ENCODE data around the gene FBXO4.

The FBXO4 gene, protein sequence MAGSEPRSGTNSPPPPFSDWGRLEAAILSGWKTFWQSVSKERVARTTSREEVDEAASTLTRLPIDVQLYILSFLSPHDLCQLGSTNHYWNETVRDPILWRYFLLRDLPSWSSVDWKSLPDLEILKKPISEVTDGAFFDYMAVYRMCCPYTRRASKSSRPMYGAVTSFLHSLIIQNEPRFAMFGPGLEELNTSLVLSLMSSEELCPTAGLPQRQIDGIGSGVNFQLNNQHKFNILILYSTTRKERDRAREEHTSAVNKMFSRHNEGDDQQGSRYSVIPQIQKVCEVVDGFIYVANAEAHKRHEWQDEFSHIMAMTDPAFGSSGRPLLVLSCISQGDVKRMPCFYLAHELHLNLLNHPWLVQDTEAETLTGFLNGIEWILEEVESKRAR

DNA sequence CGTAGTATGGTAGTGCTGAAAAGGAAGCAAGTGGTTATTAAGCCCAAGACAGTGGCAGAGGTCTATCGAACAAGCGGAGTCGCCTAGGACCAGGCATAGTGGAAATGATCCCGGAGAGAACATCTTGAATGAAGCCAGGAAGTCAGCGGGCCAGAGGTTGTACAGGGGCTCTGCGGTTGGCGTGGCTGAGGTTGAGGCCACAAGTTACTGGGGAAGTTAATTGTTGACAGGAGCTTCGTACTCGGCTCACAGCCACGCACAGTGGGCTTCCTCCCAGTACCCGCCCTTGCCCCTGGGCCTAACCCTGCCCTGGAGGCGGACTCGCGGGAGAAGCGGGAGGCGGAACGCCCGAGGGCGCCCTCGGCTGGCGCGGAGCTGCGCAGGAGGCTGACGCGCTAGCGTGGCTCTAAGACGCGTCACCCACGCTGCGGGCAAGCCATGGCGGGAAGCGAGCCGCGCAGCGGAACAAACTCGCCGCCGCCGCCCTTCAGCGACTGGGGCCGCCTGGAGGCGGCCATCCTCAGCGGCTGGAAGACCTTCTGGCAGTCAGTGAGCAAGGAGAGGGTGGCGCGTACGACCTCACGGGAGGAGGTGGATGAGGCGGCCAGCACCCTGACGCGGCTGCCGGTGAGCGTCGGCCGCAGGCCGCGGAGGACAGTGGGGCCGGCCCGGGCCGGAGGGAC, at the start of gene FBXO4:
FBXO4 (plus strand) TSS at position 410 of the 683 bp plus-strand sequence; CDS start at position 439, 29 bp downstream.
- peak; percentile 77 for DNase-seq (ENCODE audit: low read depth)

DNA sequence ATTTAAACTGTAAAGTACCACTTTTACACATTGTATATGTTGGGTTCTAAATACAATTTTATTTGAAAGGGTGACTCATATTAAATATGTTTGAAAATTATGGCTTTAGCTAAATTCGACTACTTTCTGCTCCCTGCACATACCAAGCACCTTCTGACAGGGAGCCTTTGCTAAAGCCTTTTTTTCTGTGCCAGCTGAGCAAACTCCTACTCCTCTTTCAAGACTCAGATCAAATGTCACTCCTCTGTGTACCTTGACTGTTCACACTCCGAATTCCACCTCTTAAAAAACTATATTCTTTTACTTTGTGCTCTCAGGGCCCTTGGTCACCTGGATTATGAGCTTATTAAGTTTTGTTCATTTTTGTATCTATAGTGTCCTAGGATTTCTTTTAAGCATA, 48.4 kb upstream of the FBXO4 start:
- DNase-seq (ENCODE audit: low read depth): no peak

DNA sequence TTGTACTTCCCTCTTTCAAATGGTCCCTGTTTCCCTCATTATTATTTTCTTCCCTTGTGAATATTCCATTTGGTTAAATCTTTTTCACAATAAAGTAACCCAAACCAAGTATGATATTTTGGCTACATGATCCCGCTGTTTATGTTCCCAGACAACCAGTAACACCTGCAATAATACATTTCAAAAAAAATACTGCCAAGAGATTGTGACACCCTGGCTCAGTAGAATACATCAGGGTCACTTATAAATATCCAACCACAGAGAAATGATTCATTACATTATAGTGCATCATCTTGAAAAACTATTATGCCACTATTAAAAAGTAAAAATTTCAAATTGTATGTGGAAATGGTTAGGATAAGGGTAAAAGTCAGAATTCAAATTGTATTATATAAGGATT, 47.7 kb upstream of the FBXO4 start:
- no peak for DNase-seq (ENCODE audit: low read depth)

DNA sequence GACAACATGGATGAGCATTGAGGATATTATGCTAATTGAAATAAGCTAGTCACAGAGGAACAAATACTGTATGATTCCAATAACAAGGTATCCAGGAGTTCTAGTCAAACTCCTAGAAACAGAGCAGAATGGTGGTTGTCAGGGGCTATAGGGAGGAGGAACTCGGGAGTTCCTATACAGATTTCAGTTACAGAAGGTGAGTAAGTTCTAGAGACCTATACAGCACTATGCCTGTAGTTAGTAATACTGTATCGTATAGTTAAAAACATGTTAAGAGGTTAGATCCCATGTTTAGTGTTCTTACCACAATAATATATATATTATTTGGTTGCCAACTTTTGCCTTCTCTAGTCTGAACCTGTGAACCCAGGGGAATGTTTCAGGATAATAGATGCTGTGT, 46.9 kb upstream of the FBXO4 start:
- no peak for DNase-seq (ENCODE audit: low read depth)

DNA sequence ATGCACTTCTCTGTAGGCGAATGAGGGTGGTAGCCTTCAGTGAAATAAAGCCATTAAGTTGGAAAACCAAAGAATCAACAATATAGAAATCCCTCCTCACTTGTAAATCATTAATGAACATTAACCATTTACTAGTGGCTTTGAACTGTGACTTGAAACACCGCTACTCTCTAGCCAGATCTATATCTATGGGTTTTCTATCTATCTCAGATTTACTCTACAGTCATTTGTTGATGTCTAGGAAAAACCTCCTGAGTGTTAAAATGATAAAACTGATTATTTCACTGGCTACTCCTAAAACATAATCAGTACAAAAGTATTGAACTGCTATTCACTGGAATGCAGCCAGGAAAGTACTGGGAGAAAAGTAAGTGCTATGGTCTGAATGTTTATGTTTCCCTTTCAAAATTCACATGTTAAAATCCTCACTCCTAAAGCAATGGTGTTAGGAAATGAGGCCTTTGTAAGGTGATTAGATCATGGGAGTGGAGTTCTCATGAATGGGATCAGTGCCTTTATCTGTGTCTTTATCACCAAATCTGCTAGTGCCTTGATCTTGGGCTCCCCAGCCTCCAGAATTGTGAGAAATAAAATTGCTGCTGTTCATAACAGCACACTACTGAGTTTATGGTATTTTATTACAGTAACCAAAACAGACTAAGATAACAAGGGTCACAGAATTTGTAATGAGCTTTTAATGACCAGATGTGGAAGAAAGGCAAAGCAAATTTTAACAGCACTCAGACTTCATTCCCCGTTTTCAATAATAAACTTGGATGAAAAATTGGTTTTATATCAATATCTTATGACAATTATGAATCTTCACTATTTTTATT, 46.2 kb upstream of the FBXO4 start:
- no peak for DNase-seq (ENCODE audit: low read depth)

DNA sequence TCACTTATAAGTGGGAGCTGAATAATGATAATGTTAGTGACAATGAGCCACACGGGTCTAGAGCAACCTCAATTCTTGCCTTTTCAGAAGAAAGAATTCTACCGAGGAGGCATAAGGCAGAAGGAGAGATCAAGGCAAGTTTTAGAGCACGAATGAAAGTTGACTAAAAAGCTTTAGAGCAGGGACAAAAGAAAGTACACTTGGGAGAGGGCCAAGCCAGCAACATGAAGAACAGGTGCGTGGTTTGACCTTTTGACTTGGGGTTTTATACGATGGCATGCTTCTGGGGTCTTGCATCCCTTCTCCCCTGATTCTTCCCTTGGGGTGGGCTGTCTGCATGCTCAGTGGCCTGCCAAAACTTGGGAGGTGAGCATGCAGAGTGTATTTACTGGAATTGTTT, 42.3 kb upstream of the FBXO4 start:
- DNase-seq (ENCODE audit: low read depth): no peak

DNA sequence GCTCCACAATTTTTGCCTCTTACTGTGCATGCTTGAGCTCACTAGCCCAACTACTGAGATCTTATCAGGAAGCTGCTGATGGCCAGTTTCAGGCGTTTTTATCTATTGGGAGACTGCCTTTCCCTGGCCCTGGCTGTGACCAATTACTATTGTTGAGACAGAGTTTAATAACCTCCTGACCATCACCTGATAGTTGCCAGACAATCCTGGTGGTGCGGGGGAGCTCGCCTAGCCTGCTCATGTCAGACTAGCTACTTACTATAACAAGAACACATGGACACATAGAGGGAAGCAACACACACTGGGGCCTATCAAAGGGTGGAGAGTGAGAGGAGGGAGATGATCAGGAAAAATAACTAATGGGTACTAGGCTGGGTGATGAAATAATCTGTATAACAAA, 41.8 kb upstream of the FBXO4 start:
- DNase-seq (ENCODE audit: low read depth): no peak

DNA sequence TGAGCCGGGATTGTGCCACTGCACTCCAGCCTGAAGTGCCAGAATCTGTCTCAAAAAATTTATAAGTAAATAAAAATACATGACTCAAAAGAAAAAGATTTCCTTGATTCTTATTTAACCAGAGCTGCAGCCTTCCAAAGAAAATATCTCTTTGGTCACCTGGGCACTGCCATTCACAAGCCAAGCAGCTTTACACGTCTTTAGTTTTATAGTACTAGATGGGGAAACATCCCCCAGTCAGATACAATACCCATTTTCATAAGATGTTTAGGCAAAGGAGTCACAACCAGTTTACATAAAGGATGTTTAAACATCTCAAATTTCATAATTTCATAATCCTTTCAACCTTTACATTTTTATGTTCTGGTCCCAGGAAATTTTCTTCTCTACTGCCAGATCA, 41.1 kb upstream of the FBXO4 start:
- DNase-seq (ENCODE audit: low read depth): no peak

DNA sequence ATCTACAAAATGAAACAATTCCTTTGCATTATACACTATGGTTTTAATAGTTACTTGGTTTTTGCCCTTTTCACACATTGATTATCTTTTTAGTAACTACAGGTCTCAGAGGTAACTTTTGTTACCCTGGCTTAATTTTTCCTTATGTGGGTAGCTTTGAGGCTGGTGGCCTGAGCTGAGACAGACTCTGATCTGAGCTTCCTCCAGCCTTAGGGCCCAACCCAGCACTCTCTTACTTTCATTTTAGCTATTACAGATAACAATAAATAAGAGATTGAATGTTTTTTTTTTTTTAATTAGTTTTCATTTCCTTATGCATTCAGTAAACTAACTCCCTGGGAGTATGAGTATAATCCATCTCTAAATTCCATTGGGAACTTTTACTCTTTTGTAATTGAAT, 39.8 kb upstream of the FBXO4 start:
- DNase-seq (ENCODE audit: low read depth): no peak

DNA sequence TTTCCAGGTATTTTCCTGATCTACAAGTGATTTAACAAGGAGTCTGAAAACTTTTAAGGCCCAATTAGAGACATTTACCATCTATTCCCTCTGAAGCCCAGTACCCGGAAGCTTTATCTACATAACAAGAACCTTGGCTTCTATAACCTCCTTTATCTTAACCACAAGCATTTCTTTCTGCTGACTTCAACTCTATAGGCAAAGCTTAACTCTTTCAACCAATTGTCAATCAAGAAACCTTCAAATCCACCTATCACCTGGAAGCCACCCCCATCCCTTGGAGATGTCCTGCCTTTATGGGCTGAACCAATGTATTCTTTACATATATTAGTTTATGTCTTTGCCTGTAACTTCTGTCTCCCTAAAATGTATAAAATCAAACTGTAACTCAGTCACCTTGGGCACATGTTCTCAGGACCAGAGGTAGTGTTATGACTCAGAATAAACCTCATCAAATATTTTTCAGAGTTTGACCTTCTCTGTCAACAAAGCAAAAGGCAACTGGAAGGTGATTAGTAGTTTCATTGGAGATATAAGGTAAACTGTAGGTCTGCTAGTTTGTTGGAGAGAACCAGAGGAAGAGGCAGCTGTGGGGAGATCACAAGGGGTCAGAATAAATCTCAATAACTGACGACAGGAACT, 33.9 kb upstream of the FBXO4 start:
- no peak for DNase-seq (ENCODE audit: low read depth)

DNA sequence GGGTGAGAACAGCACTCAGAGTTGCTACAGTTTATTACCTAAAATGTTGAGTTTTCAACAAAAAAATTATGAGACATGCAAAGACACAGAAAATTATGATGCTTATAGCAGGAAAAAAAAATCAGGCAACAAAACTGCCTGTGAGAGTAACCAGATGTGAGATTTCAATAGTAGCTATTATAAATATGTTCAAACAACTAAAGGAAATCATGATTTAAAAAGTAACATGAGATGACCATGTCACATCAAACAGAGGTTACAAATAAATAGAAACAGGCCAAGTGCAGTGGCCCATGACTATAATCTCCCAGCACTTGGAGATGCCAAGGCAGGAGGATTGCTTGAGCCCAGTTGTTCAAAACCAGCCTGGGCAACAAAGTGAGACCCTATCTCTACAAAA, 33.0 kb upstream of the FBXO4 start:
- no peak for DNase-seq (ENCODE audit: low read depth)

DNA sequence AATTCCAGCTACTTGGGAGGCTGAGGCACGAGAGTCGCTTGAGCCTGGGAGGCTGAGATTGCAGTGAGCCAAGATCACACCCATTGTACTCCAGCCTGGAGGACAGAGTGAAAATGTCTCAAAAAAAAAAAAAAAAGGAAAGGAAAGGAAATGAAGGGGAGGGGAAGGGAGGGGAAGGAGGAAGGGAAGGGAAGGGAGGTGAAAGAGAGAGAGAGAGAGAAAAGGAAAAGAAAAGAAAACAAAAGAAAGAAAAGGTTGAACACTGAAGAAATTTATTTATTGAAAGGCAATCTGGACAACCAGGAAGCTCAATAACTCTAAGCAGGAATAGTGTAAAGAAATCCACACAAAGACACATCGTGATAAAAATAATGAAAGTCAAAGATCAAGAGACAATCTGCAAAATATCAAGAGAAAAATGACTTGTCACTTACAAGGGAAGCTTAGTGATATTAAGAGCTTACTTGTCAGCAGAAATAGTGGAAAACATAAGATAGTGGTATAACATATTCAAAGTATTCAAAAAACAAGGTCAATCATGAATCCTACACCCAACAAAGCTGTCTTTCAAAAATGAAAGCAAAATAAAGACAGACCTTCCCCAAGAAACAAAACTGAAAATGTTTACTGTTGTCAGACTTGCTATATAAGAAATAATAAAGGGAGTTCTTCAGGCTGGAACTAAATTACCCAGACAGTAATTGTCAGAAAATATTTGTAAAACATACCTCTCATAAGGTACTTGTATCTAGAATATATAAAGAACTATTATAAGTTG, 31.8 kb upstream of the FBXO4 start:
- DNase-seq (ENCODE audit: low read depth): no peak

DNA sequence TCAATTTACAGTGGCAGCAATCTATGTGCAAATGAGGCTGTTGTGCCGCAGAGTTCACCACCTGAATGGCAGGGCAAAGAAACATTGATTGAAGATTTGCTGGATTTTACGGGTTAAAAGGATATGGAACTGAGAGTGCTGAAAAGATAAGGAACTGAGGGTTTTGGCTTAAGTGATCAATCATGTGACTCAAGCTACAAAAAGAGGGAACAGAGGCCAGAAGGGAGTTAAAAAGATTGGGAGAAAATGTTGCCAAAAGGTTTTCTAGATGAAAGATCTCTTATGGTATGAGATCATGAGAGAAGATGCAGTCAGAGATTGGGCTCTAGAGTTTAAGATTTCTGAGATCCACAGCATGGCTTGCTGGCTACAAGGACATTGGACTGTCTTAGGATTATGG, 28.9 kb upstream of the FBXO4 start:
- DNase-seq (ENCODE audit: low read depth): no peak

DNA sequence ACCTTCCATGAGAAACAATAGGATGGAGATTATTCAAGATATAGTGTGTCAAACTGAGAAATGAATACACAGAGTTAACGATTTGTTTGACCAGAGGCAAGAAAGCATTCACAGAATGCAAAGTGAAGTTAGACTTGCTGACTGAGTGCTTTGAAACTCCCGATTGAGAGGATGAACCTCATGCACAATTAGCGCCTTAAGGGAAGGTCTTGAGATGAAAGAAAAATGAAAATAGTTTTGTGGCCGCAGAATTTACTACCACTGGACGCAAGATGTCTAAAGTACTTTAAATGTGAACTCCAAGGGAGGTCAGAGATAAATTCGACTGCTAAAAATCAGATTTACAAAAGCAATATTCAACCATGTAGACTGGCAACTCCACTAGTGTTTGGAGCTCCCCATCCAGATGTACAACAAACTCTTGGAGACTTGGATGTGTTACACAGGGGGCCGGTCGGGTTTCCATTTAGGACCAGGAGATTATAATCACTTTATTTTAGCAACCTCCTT, 21.6 kb upstream of the FBXO4 start:
- no peak for DNase-seq (ENCODE audit: low read depth)

DNA sequence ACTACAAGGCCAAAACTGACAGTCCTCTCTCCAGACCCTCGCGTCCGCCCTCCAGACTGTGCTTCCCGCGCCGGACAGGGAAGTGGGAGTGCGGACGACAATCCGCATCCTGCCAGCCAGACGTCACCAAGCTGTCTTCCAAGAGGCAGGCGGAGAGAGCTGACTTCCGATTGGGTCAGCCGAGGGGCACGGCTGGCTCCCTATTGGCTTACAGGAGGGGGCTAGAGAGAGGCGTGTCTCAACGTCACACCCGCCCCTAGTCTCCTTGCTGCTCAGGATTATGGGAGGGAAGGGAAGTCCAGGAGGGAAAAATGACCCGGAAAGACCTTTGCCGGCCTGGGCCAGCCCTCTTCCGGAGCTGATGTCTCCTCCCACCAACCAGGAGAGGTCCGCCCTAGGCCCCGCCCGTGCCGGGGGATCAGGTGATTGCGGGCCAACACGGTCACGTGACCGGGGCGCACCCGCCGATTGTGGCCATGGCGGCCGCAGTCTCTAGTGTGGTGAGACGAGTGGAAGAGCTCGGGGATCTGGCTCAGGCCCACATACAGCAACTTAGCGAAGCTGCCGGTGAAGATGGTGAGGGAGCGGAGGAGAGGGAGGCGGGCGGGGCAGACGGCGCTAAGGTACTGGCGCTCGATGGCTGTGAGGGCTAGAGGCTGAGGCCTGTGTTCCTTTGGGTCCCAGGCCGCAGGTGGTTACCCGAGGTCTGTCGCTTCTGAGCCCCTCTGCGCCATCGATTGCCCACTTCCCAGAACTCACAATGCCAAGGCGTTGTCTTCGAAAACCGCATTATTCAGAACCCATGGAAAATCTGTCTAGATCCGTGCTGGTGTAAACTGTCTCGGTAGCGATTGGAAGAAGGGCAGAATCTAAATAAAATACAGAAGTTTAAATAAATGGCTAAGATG, 20.9 kb upstream of the FBXO4 start, which contains the start of gene RIMOC1:
RIMOC1 (plus strand) TSS at position 453 of the 908 bp plus-strand sequence; CDS start at position 477, 24 bp downstream.
- DNase-seq (ENCODE audit: low read depth): peak; percentile 94

DNA sequence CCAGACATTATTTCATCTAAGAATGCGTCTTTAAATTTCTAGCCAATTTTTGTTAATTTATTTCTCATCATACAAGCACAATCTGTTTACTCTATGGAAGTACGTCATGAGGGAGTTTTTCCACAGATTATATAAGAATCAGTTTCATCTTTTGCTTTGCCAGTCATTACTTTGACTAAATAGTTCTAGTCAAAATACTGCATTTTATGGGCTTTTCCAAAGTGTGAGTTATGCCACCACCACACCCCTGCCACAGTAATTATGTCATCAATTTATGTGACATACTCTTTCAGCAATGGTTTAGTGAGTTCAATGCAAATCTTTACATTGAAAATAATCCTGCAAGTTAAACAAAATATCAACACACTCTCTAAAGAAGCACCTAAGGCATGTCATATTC, 18.9 kb upstream of the FBXO4 start:
- DNase-seq (ENCODE audit: low read depth): no peak

DNA sequence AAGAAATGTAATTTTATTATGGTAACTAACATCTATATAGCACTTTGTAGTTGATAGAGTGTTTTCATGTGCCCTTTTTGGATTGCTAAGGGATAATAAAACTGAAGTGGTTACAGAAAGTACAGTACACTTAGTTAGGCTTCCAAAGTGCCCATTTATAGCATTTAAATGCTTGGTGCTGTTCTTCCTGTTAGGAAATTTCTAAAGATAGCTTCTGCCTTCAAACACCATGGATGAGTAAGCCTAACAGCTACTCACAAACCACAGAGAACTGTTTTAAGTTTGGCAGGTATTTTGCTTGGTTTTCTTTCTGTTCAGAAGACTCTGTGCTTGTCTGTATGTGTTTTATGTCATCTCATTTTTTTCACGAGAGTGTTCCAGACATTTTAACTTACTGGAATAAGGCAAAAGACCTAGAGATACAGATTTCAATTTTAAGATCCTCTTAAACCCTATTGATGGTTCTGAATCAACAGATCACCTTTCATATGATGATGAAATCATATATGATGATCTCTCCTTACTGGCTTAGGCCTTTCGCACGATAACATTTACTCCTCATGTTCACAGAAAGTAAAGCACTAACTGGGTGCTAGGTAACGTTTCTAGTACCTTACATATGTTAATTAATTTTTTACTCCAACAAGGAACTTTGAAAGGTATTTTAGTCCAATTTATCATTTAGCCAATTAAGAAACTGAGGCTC, 16.6 kb upstream of the FBXO4 start:
- DNase-seq (ENCODE audit: low read depth): no peak

DNA sequence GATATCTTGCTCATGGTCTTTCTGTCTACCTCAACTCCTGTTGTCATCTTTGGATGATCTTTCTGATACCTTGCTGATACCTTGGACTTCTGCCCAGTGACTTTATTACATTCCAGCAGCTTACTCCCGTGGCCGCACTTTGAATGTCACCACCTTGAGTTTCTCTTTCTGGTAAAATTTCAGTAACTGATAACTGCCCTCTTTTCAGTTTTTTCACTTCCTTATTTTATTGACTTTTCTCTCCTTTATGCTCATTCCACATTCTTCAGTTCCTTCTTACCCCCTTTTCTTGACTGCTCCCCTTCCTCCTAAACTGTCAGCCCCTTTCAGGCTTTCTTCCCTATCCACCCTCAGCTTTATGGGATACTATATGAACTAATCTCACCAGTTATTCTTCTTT, 7.0 kb upstream of the FBXO4 start:
- no peak for DNase-seq (ENCODE audit: low read depth)

DNA sequence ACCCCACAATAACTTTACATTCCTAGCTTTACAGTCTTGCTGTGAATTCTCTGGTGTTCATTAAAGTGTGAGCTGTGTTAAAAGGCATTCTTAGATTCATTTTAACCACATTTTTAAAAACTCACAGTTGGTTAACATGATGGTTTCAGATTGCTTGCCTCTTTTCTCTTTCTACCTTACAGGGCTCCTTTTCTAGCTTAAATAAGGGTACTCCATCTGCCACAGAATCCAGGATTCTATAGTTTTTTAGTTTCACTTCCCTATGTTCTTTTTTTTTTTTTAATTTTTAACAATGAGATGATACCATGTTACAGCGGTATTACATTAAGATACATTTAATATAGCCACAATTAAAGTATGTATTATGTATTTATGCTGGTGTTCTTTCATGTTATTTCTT, 3.9 kb upstream of the FBXO4 start:
- DNase-seq (ENCODE audit: low read depth): no peak
